Fibroblast of lung (primary cell): ENCODE results near the gene NRAP.

Experiments
- EZH2 ChIP-seq: IDR thresholded peaks from 2 replicates; pipeline ENCODE4 v1.5.1; 2012; ENCODE audit warnings: low read length, control low read depth, mild to moderate bottlenecking; ENCODE audit errors: missing control alignments
- TF ChIP-seq, protein P1 (sequence below), 2 donors: IDR thresholded peaks in 1 of 2; conservative IDR thresholded peaks in 1 of 2; 1 replicate in 1 of 2; 2 replicates in 1 of 2; pipeline ENCODE4 v1.5.1; 2011 to 2012; ENCODE audit warnings: low read length in 2 of 2, control low read depth in 1 of 2, inconsistent platforms in 1 of 2, low read depth in 1 of 2, mild to moderate bottlenecking in 1 of 2

DNA sequence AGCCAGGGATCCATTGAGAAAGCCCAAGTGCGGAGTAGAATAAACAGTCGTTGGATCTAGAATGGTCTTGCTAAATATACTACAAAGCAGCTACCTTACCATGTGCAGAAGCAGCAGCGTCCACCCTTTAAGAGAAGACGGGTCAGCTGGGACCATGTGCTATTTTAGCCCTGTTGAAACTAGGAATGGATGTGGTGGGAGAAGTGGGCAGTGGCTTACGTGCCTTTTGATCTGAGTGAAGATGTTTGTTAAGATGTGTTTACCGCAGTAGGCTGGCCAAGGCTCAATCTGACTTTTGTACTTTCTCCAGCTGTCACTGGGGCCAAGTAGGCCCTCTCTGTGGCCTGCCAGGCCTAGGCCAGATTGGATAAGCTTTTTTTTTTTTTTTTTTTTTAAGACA lies 101.8 kb downstream of the NRAP start:
- TF ChIP-seq, protein P1, sequence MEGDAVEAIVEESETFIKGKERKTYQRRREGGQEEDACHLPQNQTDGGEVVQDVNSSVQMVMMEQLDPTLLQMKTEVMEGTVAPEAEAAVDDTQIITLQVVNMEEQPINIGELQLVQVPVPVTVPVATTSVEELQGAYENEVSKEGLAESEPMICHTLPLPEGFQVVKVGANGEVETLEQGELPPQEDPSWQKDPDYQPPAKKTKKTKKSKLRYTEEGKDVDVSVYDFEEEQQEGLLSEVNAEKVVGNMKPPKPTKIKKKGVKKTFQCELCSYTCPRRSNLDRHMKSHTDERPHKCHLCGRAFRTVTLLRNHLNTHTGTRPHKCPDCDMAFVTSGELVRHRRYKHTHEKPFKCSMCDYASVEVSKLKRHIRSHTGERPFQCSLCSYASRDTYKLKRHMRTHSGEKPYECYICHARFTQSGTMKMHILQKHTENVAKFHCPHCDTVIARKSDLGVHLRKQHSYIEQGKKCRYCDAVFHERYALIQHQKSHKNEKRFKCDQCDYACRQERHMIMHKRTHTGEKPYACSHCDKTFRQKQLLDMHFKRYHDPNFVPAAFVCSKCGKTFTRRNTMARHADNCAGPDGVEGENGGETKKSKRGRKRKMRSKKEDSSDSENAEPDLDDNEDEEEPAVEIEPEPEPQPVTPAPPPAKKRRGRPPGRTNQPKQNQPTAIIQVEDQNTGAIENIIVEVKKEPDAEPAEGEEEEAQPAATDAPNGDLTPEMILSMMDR (conservative IDR thresholded peaks at IDR 0.05 in 1 of 2, IDR thresholded peaks at IDR 0.05 in 1 of 2; ENCODE audit: low read depth in 1 of 2, low read length in 2 of 2), result no peak
- no peak for TF ChIP-seq EZH2
